DMS153 (cell line): ENCODE data around the gene ZDHHC1.
"Not testable (repeated sequence)": the region's sequence is repeated elsewhere in the genome, so short reads cannot be mapped to it uniquely, and the experiment has no call there.

Source experiments
- DNase-seq: peaks from one replicate; lab custom pipeline; 2025; lab: John Stamatoyannopoulos, UW

ZDHHC1 gene

DNA sequence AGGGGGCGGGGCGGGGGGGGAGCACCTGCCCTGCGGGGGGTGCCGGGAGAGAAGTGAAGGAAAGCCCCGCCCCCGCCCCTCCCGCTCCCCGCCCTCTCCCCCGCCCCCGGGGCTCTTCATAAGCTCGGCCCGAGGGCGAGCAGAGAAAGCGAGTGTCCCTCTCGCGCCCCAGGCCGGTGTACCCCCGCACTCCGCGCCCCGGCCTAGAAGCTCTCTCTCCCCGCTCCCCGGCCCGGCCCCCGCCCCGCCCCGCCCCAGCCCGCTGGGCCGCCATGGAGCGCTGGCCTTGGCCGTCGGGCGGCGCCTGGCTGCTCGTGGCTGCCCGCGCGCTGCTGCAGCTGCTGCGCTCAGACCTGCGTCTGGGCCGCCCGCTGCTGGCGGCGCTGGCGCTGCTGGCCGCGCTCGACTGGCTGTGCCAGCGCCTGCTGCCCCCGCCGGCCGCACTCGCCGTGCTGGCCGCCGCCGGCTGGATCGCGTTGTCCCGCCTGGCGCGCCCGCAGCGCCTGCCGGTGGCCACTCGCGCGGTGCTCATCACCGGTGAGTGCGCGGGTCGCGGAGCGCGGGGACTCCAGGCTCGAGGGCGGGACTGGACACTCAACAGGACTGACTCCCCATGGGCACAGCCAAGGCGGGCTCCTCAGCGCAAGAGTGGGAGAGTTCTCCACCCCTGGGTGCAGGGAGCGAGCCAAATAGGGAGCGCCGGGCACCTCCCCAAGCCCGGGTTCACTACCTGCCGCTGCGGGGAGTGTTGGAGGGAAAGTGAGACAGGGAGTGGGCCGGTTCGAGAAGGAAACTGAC lies 14.9 kb upstream of the ZDHHC1 start, which contains the start of gene HSD11B2:
Gene HSD11B2, plus strand, starts transcription at position 145 of the 798 bp plus-strand sequence. Its CDS starts 128 bp downstream, at position 273.
- DNase-seq = no peak

DNA sequence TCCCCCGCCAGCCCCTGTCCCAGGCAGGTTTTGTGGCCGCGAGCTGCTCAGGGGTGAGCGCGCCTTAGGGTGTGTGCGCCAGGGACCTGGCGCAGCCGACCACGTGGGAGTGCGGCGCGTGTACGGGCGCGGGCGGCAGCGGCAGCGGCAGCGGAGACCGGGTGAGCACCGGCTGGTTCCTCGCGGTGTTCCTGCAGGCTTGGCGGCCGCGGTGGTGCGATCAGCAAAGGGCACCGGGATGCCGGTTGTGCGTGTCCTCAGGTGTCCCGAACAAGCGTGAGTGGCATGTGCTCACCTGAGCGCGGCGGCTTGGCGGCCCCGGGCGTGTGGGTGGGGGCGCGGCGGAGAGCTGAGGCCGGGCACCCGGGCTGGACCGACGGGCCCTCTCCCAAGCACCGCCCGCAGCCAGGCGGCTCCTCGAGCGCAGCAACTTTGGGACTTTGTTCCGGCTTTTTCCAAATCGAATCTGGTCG lies 14.3 kb upstream of the ZDHHC1 start:
- DNase-seq = no peak

DNA sequence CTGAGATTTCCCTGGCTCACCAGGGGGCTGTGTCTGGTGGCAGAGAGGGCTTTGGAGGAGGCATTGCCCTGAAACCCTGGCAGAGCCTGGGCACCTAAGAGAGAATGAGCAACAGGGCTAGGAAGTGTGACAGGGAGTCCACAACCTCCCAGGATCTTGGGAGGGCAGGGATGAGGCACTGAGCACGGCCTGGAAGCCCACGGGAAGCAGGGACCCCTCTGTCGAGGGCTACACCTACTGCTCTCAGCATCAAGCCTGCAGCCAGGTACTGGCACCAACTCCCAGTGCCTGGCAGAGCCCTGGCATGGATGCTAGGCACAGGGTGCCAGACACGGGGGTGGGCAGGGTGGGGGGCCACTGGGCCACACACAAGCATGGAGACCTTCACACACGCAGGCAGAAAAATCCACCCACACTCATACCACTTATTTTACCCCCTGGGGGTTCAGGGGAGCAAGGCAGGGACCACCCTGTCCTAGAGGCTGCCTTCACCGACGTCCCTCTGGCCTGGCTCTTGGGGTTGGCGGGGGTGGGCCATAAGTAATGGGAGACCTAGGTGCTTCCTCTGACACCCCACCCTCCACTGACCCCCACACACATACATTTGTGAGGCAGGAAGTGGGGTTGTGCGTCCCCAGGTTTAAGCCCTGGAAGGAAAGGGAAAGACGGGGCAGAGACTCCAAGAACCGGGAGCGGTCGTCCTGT lies 13.7 kb upstream of the ZDHHC1 start:
- no peak for DNase-seq

DNA sequence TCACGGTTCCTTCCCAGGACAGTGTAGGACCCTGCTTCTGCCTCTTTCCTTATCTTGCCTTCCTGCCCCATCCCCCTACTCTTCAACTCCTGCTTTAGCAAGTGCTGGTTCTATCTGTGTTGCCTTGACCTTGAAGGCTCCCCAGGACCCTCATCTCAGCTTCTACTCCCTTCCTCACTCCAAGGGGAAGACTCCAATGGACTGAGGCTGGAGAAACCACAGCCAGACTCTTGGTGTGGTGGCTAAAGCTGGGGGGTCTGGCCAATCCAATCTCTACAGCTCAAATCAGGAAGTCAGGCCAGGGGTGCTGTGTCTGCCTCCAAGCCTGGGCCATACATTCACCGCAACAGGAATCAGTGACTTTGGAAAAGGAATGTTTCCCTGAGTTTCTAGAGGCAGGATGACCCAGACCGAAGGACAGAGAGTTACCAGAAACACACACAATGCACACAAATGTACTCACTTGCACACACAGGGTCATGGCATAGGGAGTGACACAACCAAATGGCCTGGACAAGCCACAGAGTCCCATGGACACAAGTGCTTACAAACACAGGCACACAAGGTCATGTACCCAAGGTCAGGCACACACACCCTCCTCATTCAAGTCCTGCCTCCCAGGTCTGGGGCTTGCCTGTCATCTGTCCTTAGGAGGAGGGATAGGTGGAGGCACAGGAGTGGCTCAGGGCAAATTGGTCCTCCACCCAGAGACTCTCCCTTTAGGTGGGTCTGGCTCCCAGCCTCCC lies 12.9 kb upstream of the ZDHHC1 start:
- DNase-seq = no peak

DNA sequence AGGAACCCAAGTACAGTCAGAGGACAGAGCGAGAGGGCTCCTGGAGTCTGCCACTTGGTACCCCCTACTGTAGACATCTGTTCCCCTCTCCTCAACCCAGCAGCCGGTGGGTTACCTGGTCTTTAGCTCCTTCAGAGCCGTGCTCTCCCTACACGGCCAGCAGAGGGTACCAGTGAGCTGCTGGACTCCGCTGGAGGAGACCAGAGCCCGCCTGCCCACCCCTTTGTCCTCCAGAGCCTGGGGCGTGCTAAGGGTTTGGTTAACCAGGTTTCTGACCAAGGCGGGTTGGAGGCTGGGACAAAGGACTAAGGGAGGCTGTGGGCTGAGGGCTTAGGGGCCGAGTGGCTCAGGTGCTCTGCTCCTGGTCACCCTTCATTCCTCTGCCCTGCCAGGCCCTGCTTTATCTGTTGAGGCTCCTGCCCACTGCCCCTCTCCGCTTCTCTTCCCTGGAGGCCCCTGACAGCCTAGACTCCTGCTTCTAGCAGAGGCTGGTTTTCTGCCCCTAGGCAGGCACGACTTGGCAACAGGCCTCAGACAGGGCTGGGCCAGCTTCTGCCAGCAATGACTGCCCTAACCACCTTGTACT lies 12.0 kb upstream of the ZDHHC1 start:
- peak; percentile 61 for DNase-seq

DNA sequence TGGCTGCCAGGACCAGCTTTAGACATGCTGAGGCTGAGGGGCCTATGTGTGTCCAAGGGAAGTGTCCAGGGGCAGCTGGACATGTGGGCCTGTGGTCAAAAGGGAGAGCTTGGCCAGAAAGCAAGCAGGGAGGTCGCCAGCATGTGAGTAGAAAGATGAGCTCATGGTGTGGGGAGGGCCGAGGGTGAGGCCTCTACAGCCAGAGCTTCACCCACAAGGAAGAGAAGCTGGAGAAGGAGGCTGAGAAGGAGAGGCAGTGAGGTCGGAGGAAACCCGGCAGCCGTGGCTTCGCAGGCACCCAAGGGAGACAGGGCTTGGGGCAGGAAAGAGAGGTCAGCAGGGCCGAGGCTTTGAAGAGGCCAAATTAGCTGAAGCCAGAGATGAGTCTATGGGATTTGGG lies 10.7 kb upstream of the ZDHHC1 start:
- DNase-seq = no peak

DNA sequence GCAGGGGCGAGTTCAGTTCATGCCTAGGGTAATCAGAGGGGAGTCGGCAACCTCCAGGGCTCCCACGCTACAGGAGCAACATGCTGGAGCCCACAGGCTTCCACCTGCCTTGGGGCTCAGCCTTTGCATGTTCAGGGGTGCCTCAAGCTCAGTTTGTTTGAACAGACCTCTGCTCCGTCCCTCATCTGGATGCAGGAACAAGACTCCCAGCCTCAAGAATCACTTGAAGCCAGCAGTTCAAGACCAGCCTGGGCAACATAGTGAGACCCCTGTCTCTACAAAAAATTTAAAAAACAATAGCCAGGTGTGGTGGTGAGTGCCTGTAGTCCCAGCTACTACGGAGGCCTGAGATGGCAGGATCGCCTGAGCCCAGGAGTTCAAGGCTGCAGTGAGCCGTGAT lies 9.7 kb upstream of the ZDHHC1 start:
- no peak for DNase-seq

DNA sequence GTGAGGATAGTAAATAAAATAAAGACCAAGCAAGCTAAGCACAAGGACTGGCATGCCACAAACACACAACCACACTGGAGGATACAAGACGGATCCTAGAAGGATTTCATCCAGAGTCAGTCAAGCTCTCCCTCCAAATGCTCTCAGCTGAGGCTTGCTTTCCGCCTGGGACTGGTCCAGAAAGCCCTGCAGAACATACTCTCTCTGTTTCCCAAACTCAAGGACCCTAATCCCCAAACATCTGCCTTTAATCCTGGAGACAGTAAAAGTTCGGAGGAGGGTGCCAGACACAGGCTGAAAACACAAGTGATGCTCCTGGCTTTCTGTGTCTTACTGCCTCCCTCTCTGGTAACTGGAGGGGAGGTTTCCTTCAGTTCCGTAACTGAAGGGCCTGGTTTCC lies 9.3 kb upstream of the ZDHHC1 start:
- no peak for DNase-seq

DNA sequence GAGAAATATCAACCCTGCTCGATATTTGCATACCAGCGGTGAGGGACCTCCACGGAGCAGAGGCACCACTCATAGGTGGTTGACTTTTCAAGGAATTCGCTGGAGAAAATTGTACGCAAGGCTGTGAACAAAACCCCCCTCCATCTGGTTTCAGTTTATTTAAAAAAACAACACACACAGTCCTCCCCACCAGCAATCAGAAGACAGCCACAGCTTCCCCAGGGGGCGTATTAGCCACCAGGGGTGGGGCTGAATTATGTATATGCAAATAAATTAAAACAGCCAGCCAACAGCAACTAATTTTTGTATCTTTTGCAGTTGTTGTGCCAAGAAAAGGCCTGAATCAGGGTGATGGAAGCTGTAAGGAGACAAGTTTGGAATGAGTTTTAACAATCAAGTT lies 8.8 kb upstream of the ZDHHC1 start:
- DNase-seq = no peak

DNA sequence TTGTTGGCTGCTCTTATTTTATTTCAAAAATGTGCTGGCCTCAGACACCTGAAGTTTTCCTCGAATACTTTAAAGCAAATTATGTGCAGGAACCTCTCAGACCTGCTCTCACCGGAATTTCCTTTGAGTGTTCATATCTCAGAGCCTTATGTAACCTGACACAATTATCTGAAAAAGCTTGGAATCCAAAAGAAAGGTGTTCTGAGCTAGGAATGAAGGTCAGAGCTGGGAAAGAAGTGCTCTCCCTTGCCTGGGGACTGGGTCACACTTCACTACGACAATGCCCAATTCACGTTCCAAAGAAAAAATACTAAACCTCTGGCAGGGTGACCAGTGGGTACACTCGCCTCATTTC lies 8.0 kb upstream of the ZDHHC1 start:
- no peak for DNase-seq

DNA sequence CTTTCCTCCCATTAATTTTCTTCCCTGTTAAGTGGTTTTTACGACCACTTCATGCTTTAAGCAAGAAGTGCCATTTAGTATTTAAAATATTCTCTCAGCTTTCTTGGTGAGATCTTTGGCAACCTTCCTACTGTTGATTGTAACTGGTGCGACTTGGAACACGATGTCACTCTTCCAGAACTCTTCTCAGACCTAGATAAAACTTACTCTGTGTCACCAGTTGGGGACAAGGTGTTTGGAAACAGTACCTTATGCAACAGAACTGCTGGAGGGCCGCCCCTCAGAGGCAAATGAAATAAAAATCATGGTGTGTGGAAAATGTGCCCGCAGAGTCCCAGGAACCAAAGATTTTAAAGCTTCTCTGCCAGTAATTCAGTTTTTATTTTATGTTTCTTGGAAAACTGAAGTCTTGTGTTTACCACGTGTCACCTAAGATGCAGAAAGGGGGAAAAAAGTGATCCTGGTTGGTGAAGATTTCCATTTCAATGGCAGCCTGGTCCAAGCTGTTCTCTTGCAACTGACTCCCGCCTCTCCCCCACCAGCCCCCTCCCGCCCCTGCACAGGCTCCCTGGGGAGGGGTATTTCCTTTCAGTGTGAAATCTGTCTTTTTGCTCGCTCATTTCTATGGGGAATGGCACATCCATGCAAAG lies 7.5 kb upstream of the ZDHHC1 start:
- no peak for DNase-seq

DNA sequence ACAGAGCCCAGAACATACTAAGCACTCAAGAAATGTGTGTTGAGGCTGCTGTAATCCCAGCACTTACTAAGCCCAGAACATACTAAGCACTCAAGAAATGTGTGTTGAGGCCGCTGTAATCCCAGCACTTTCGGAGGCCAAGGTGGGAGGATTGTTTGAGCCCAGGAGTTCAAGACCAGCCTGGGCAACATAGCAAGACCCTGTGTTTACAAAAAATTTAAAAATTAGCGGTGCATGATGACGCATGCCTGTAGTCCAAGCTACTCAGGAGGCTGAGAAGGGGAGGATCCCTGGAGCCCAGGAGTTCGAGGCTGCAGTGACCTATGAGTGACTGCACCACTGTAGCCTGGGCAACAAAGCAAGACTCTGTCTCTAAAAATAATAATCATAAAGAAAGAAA lies 6.7 kb upstream of the ZDHHC1 start:
- DNase-seq = no peak

DNA sequence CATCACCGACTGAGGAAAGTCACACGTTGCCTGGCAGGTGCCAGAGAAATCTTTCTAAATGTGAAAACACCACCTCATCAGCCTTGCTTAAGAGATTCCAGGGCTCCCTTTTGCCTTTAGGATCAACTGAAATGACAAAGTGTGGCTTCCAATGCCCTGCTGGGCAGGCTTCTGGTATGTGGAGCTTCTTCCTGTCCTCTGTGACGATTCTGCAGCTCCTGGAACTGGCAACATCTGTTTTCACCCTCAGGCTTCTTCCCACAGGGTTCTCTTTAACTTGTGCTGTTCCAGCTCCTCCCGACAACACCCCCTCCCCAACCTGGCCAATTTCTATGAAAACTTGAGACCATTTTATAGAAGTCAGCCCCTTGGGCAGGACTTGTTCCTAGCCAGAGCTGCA lies 4.8 kb upstream of the ZDHHC1 start:
- DNase-seq = no peak

DNA sequence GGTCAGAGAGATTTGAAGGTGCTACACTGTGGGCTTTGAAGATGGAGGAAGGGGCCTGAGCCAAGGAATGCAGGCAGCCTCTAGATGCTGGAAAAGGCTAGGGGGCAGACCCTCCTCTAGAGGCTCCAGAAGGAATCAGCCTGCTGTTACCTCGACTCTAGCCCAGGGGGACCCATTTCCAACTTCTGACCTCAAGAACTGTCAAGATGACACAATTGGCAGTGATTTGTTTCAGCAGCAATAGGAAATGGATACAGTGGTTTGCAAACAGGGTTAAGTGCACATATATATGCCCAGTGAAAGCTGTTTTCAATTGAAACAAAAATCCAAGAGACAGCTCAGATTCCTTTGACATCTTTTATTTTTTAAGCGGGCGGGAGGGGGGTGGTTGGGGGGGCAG lies 3.7 kb upstream of the ZDHHC1 start:
- DNase-seq = no peak

DNA sequence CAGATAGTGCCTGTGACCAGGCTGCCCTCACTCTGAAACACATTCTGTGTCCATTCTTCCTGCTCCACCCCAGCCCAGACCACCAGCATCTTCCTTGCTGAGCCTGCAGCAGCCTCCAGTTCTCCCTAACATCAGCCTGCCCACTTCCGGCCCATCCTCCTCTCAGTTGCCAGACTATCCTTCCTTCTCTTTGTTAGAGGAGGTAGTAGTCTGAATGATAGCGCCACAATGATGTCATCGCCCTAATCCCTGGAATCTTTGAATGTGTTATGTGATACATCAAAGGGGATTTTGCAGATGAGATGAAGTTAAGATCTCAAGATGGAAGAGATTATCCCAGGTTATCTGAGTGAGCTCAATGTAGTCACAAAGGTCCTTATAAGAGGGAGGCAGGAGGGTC lies 3.2 kb upstream of the ZDHHC1 start:
- DNase-seq = no peak

DNA sequence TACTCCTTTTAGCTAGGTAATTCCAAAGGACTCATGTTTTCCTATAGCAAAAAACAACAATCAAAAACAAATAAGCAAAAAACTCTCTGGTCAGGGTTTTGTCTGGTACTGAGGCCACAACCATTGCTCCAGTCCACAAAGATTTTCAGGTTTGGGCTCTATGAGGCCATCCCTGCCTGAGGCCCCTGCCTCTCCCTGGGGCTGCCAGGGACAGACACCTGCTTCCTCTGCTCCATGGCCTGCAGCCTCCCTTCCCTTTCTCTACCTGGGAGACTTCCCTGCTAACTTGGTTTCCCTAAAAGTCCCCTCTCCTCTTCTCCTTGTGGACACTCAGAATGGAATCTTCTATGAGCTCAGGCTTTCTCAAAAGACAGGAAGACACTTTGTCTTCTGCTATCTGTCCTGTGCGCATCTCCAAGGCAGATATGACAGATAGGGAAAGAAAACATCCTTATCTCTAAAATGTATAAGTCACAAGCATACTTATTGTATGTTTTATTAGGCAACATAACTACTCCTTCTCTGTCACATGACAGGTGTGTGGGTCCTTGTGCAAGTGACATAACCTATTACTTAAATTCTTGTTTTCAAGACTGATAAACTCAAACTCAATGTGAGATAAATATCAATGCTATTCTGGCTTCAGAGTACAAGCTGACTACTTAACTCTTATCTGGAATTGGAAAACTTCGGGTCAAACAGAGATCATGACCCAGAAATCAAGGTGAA lies 1.2 kb upstream of the ZDHHC1 start:
- DNase-seq = no peak

DNA sequence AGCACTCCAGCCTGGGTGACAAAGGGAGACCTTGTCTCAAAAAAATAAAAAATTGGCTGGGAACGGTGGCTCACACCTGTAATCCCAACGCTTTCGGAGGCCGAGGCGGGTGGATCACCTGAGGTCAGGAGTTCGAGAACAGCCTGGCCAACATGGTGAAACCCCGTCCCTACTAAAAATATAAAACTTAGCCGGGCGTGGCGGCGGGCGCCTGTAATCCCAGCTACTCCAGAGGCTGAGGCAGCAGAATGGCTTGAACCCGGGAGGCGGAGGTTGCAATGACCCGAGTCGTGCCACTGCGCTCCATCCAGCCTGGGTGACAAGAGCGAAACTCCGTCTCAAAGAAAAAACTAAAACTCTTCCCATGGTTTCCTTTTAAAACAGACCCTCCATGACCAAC lies 856 bp downstream of the ZDHHC1 start:
- DNase-seq = not testable (repeated sequence)

DNA sequence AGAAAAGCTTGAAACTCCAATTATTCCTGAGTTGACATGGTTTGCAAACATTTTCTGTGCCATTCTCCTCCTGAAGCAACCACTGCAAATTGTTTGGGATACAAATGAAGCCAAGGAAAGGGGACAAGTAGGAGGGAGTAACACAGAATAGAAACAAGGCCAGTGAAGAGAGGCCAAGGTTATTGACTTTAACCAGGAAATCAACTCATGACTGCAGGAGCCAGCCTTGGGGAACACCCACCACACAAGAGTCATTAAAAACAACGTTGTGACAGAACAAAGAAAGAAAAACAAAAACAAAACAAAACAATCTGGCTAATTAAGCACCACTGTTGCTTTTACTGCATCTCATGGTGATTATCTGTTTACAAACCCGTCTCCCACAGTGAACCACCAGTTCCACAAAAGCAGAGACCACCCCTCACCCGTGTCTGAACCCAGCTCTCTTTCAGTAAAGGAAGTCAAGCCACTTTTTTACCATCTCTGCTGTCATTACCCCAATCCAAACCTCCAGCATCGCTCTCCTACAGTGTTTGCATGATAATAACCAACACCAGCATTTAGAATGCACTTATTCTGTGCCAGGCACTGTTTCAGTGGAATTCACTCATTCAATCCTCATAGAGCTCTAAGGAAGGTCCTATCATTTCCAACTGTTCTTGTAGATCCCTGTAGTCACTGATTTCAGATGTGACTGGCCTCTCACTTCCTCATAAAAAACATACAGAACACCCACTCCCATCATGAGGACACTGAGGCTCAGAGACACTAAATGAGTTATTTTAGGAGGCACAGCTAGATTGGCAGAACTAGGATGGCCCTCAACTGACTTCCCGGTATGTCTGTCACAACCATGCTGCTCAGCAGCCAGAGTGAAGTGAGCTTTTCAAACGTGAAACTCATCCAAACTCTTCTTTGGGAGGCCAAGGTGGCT lies 2.0 kb downstream of the ZDHHC1 start:
- DNase-seq = peak; percentile 15

DNA sequence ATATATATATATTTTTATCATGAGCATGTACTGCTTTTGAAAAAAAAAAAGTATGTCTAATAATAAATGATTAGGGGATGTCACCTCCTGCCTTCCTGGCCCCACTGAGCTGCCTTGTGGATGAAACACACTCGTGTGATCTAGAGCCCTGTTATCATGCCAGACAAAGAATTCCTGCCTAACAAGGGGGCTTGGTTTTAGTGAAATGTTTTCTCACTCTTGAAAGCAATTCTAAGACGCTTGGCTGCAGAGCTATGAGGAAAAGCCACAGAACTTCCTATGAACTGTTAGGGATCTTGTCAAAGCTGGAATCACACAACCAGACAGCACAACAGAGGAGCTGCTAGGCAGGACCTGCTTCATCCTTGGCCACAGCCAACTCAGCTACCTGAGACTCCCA lies 4.0 kb downstream of the ZDHHC1 start:
- no peak for DNase-seq

DNA sequence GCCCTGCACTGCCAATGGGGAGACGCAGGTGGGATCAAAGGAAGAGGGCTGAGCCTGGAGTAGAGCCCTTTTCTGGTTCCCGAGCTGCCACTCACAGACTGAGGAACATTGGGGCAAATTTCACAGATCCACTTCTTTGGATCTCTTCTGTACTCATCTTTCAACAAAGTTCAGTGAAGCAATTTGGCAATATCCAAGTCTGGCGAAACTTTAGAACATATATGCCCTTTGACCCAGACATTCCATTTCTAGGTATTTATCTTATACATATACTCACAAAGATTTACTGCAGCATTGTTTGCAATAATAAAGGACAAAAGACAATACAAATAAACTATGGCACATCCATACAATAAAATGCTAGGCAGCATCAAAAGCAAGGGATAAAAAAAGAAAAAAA lies 4.9 kb downstream of the ZDHHC1 start:
- DNase-seq = no peak
